AG04450 (cell line): ENCODE data around the gene ARMS2. TPM values are rescaled to one million over a fixed set of nuclear protein-coding genes. Genes with fewer than 3 reads are reported as not detected.

Source experiments
- CTCF ChIA-PET: fragments of 300-600, 350-600 bp; formaldehyde crosslinking; extraction: SDS; loops from one replicate; lab custom pipeline; 2022; ENCODE audit warnings: antibody characterized with exemption, inconsistent platforms; lab: Charles Lee
- POLR2A ChIA-PET: fragments of 350-600 bp; formaldehyde crosslinking; extraction: SDS; loops from one replicate; lab custom pipeline; 2021; ENCODE audit warnings: antibody characterized with exemption, inconsistent platforms; lab: Yijun Ruan, JAX
- DNase-seq: peaks from one replicate; pipeline ENCODE4 v3.0.0-alpha.2; 2011; ENCODE audit warnings: low read depth, low spot score
- H3K27ac ChIP-seq: one replicate; pipeline ENCODE4 v1.5.1; 2012; ENCODE audit warnings: low read depth, low read length, control low read depth
- H3K27me3 ChIP-seq: one replicate; pipeline ENCODE4 v1.6.0; 2012; ENCODE audit warnings: low read length; ENCODE audit not compliant: control insufficient read depth, insufficient read depth
- H3K4me3 ChIP-seq: 2 replicates; pipeline ENCODE4 v1.5.1; 2011; ENCODE audit warnings: mild to moderate bottlenecking, low read depth, low read length, control low read depth
- H3K9me3 ChIP-seq: 2 replicates; pipeline ENCODE4 v1.5.1; 2012; ENCODE audit warnings: low read length; ENCODE audit not compliant: control insufficient read depth, insufficient read depth
- CTCF ChIP-seq: IDR thresholded peaks from 2 replicates; pipeline ENCODE4 v1.5.1; 2011; ENCODE audit warnings: low read depth, low read length, control low read depth, inconsistent platforms
- polyA plus RNA-seq: library from polyadenylated mRNA; depleted of rRNA; stranded (reverse); fragments of >200 nt; gene quantifications from 2 replicates; pipeline ENCODE4 v1.2.3, GENCODE V29; 2011

Gene ARMS2
- polyA plus RNA-seq, 1 experiment, result not detected

- no peaks in the 10 kb centered on the region for H3K27me3 ChIP-seq
- no peak overlapping the region for H3K27ac ChIP-seq
- POLR2A ChIA-PET, result no interaction called here
- CTCF ChIA-PET, result interaction anchor here (1.0 to 2.0 kb wide), 3 partner anchors 62 to 235 kb away, joined by 4 read pairs; no protein-coding TSS in a partner anchor
- no peak overlapping the region for H3K4me3 ChIP-seq
- TF ChIP-seq CTCF, result no peak
- DNase-seq, result no peak
- no peaks in the 10 kb centered on the region; the same call in 1 of the 2 replicates for H3K9me3 ChIP-seq
Measured at GRCh38 chr10:122503012-122503411, 48.6 kb downstream of the ARMS2 start.

GRCh38 chr10:122503886-122504609 is 49.6 kb downstream of the ARMS2 start:
- ChIA-PET CTCF (interaction anchor here (0.5 to 2.0 kb wide), 4 partner anchors 61 to 361 kb away, joined by 3 to 4 read pairs (median 4); no protein-coding TSS in a partner anchor), POLR2A (interaction anchor here (1.1 kb wide), 1 partner anchor 9 kb away, joined by 4 read pairs; no protein-coding TSS in a partner anchor)
- no peaks in the 10 kb centered on the region; the same call in 1 of the 2 replicates for H3K9me3 ChIP-seq
- TF ChIP-seq CTCF, result no peak
- no peak for DNase-seq
- no peak overlapping the region for H3K27ac ChIP-seq
- H3K4me3 ChIP-seq, result no peak overlapping the region
- H3K27me3 ChIP-seq, result no peaks in the 10 kb centered on the region

- Histone ChIP-seq H3K9me3 (no peaks in the 10 kb centered on the region; the same call in 1 of the 2 replicates), H3K27me3 (no peaks in the 10 kb centered on the region), H3K27ac (peak overlapping the region; percentile 21), H3K4me3 (no peak overlapping the region)
- ChIA-PET CTCF (interaction anchor here (0.5 to 2.0 kb wide), 5 partner anchors 61 to 362 kb away, joined by 3 to 4 read pairs (median 3); no protein-coding TSS in a partner anchor), POLR2A (interaction anchor here (0.6 to 1.1 kb wide), 2 partner anchors 10 to 43 kb away, joined by 3 to 4 read pairs; partner anchors contain the start of gene HTRA1)
- DNase-seq, result peak; percentile 84
- TF ChIP-seq CTCF, result no peak
Measured at GRCh38 chr10:122504610-122504950, 50.1 kb downstream of the ARMS2 start.

- Histone ChIP-seq H3K27ac (peak overlapping the region; percentile 21), H3K27me3 (no peaks in the 10 kb centered on the region), H3K9me3 (no peaks in the 10 kb centered on the region; the same call in 1 of the 2 replicates), H3K4me3 (no peak overlapping the region)
- ChIA-PET CTCF (interaction anchor here (0.5 to 1.2 kb wide), 3 partner anchors 60 to 237 kb away, joined by 3 to 4 read pairs (median 3); no protein-coding TSS in a partner anchor), POLR2A (interaction anchor here (0.6 to 1.1 kb wide), 2 partner anchors 10 to 44 kb away, joined by 3 to 4 read pairs; partner anchors contain the start of gene HTRA1)
- no peak for DNase-seq
- no peak for TF ChIP-seq CTCF
Measured at GRCh38 chr10:122505011-122505410, 50.6 kb downstream of the ARMS2 start.
